ENCODE measurements around the gene MGMT.

Gene MGMT

GRCh38 chr10:129680661-129681344 is 213.8 kb downstream of the MGMT start:
- DNase-seq (ENCODE audit: low spot score) = no peak
- FAIRE-seq = no peak

GRCh38 chr10:129681856-129682255 is 214.8 kb downstream of the MGMT start:
- no peak for FAIRE-seq

GRCh38 chr10:129683519-129683918 is 216.5 kb downstream of the MGMT start:
- FAIRE-seq (no peak), DNase-seq (ENCODE audit: low spot score) (no peak)

More at GRCh38 chr10:129681856-129682255, 214.8 kb downstream of the MGMT start:
- DNase-seq (ENCODE audit: low spot score) = no peak

- FAIRE-seq (no peak), DNase-seq (ENCODE audit: low spot score) (no peak)
Measured at GRCh38 chr10:129683920-129684319, 216.9 kb downstream of the MGMT start.

- DNase-seq (ENCODE audit: low spot score) (no peak), FAIRE-seq (no peak)
Measured at GRCh38 chr10:129685271-129685670, 218.2 kb downstream of the MGMT start.

GRCh38 chr10:129689671-129690071 is 222.6 kb downstream of the MGMT start:
- DNase-seq (ENCODE audit: low spot score) (no peak), FAIRE-seq (no peak)

GRCh38 chr10:129690248-129691070 is 223.4 kb downstream of the MGMT start:
- DNase-seq (ENCODE audit: low spot score) (no peak), FAIRE-seq (no peak)

- DNase-seq (ENCODE audit: low spot score) = no peak
Measured at GRCh38 chr10:129692695-129693094, 225.7 kb downstream of the MGMT start.

GRCh38 chr10:129693382-129693781 is 226.3 kb downstream of the MGMT start:
- DNase-seq (ENCODE audit: low spot score) (no peak), FAIRE-seq (no peak)

More at GRCh38 chr10:129692695-129693094, 225.7 kb downstream of the MGMT start:
- FAIRE-seq = no peak

GRCh38 chr10:129694184-129694583 is 227.1 kb downstream of the MGMT start:
- DNase-seq (ENCODE audit: low spot score) = no peak
- FAIRE-seq = no peak

GRCh38 chr10:129694691-129695243 is 227.7 kb downstream of the MGMT start:
- FAIRE-seq = no peak
- no peak for DNase-seq (ENCODE audit: low spot score)

GRCh38 chr10:129695671-129696070 is 228.6 kb downstream of the MGMT start:
- FAIRE-seq (no peak), DNase-seq (ENCODE audit: low spot score) (no peak)

- DNase-seq (ENCODE audit: low spot score) (no peak), FAIRE-seq (no peak)
Measured at GRCh38 chr10:129696636-129697035, 229.6 kb downstream of the MGMT start.

GRCh38 chr10:129697463-129698247 is 230.6 kb downstream of the MGMT start:
- no peak for FAIRE-seq
- no peak for DNase-seq (ENCODE audit: low spot score)

- DNase-seq (ENCODE audit: low spot score) (no peak), FAIRE-seq (no peak)
Measured at GRCh38 chr10:129699722-129700340, 232.8 kb downstream of the MGMT start.

GRCh38 chr10:129702605-129703004 is 235.6 kb downstream of the MGMT start:
- DNase-seq (ENCODE audit: low spot score) (no peak), FAIRE-seq (no peak)

- DNase-seq (ENCODE audit: low spot score) = no peak
- FAIRE-seq = no peak
Measured at GRCh38 chr10:129703287-129704137, 236.5 kb downstream of the MGMT start.

GRCh38 chr10:129704225-129704624 is 237.2 kb downstream of the MGMT start:
- DNase-seq (ENCODE audit: low spot score) = no peak
- FAIRE-seq = no peak

- no peak for FAIRE-seq
- DNase-seq (ENCODE audit: low spot score) = no peak
Measured at GRCh38 chr10:129704786-129705525, 237.9 kb downstream of the MGMT start.
